ENCODE results near the gene TAPT1. TPM values are rescaled to one million over a fixed set of nuclear protein-coding genes. Genes with fewer than 3 reads are reported as not detected.
"Not testable (repeated sequence)": the region's sequence is repeated elsewhere in the genome, so short reads cannot be mapped to it uniquely, and the experiment has no call there.

The TAPT1 gene
- total RNA-seq (2022) (22.0 and 27.8 TPM in 2 replicates), Bru-seq, nascent RNA (percentile 75 among the genes with signal in this experiment), BruChase-seq, experiment 1, labeled RNA remaining after a 6-hour chase (percentile 60 among the genes with signal in this experiment), BruChase-seq, experiment 2, labeled RNA remaining after a 2-hour chase (percentile 64 among the genes with signal in this experiment)
- long read RNA-seq, full-length matches to known transcripts, result 40 of 60 reads
- long read RNA-seq, partial matches to known transcripts, result 2 of 60 reads
- long read RNA-seq, other reads (novel, unspliced or antisense), result 18 of 60 reads

- TF ChIP-seq CTCF (IDR thresholded peaks at IDR 0.05; ENCODE audit: unreplicated experiment), result no peak
- POLR2A ChIA-PET, result interaction anchor here (0.7 to 2.5 kb wide), 9 partner anchors 10 to 571 kb away, joined by 3 to 13 read pairs (median 4); partner anchors contain the start of gene FBXL5
- intact Hi-C loops (cut with micrococcal nuclease), result loop anchor here (2.0 kb wide), 1 partner anchor 35 kb away; no protein-coding TSS in a partner anchor
- no peaks in the 10 kb centered on the region for H3K9me3 Mint-ChIP-seq (ENCODE audit: unreplicated experiment)
- peak within 1 kb of the TSS; percentile 78 for H3K4me3 Mint-ChIP-seq (ENCODE audit: unreplicated experiment)
- peaks cover 8% of the 10 kb centered on the region for H3K36me3 Mint-ChIP-seq (ENCODE audit: insufficient read depth, unreplicated experiment)
- peak; percentile 66 for DNase-seq (ENCODE audit: unreplicated experiment)
- BruUV-seq (replicated peaks), result no TSS peak
- no peaks in the 10 kb centered on the region for H3K27me3 Mint-ChIP-seq (ENCODE audit: insufficient read depth, unreplicated experiment)
- peak within 1 kb of the TSS; percentile 88 for H3K27ac Mint-ChIP-seq (ENCODE audit: low read depth, unreplicated experiment)
- H3K4me1 Mint-ChIP-seq (ENCODE audit: insufficient read depth, unreplicated experiment), result peaks cover 27% of the 10 kb centered on the region
- CTCF ChIA-PET, result interaction anchor here (0.6 to 1.5 kb wide), 3 partner anchors 21 to 69 kb away, joined by 3 to 5 read pairs (median 5); no protein-coding TSS in a partner anchor
Measured at GRCh38 chr4:16225863-16226815, at the start of gene TAPT1. TAPT1 (minus strand) TSS chr4:16226471; CDS start chr4:16226457, 14 bp downstream.

- ChIA-PET CTCF (no interaction called here), POLR2A (no interaction called here)
- Mint-ChIP-seq H3K4me1 (ENCODE audit: insufficient read depth, unreplicated experiment) (peaks cover 7% of the 10 kb centered on the region), H3K4me3 (ENCODE audit: unreplicated experiment) (no peak overlapping the region), H3K27me3 (ENCODE audit: insufficient read depth, unreplicated experiment) (no peaks in the 10 kb centered on the region), H3K36me3 (ENCODE audit: insufficient read depth, unreplicated experiment) (peaks cover 4% of the 10 kb centered on the region), H3K27ac (ENCODE audit: low read depth, unreplicated experiment) (no peak overlapping the region), H3K9me3 (ENCODE audit: unreplicated experiment) (no peaks in the 10 kb centered on the region)
- DNase-seq (ENCODE audit: unreplicated experiment), result no peak
- BruUV-seq (replicated peaks), result no TSS peak
- intact Hi-C loops (cut with micrococcal nuclease), result no loop called here
- no peak for TF ChIP-seq CTCF (IDR thresholded peaks at IDR 0.05; ENCODE audit: unreplicated experiment)
Measured at GRCh38 chr4:16271411-16271810, 45.1 kb upstream of the TAPT1 start.

- intact Hi-C loops (cut with micrococcal nuclease), result no loop called here
- ChIA-PET CTCF (interaction anchor here (0.6 to 0.7 kb wide), 3 partner anchors 22 to 1203 kb away, joined by 3 to 4 read pairs (median 3); no protein-coding TSS in a partner anchor), POLR2A (no interaction called here)
- H3K36me3 Mint-ChIP-seq (ENCODE audit: insufficient read depth, unreplicated experiment), result peaks cover 4% of the 10 kb centered on the region
- H3K4me1 Mint-ChIP-seq (ENCODE audit: insufficient read depth, unreplicated experiment), result peaks cover 7% of the 10 kb centered on the region
- H3K4me3 Mint-ChIP-seq (ENCODE audit: unreplicated experiment), result no peak overlapping the region
- H3K27ac Mint-ChIP-seq (ENCODE audit: low read depth, unreplicated experiment), result peak overlapping the region; percentile 2
- H3K27me3 Mint-ChIP-seq (ENCODE audit: insufficient read depth, unreplicated experiment), result no peaks in the 10 kb centered on the region
- H3K9me3 Mint-ChIP-seq (ENCODE audit: unreplicated experiment), result no peaks in the 10 kb centered on the region
- no TSS peak for BruUV-seq (replicated peaks)
- DNase-seq (ENCODE audit: unreplicated experiment), result no peak
- TF ChIP-seq CTCF (IDR thresholded peaks at IDR 0.05; ENCODE audit: unreplicated experiment), result no peak
Measured at GRCh38 chr4:16270454-16271328, 44.4 kb upstream of the TAPT1 start.

- DNase-seq (ENCODE audit: unreplicated experiment), result peak; percentile 37
- H3K27me3 Mint-ChIP-seq (ENCODE audit: insufficient read depth, unreplicated experiment); H3K4me3 Mint-ChIP-seq (ENCODE audit: unreplicated experiment); BruUV-seq (replicated peaks); H3K36me3 Mint-ChIP-seq (ENCODE audit: insufficient read depth, unreplicated experiment); H3K9me3 Mint-ChIP-seq (ENCODE audit: unreplicated experiment); H3K4me1 Mint-ChIP-seq (ENCODE audit: insufficient read depth, unreplicated experiment): not testable (repeated sequence)
- intact Hi-C loops (cut with micrococcal nuclease), result loop anchor here (10.0 kb wide), 2 partner anchors 315 to 385 kb away; no protein-coding TSS in a partner anchor
- POLR2A ChIA-PET, result interaction anchor here (0.7 kb wide), 1 partner anchor 872 kb away, joined by 3 read pairs; no protein-coding TSS in a partner anchor
- CTCF ChIA-PET, result interaction anchor here (0.6 to 0.7 kb wide), 3 partner anchors 22 to 1204 kb away, joined by 3 to 4 read pairs (median 3); no protein-coding TSS in a partner anchor
- H3K27ac Mint-ChIP-seq (ENCODE audit: low read depth, unreplicated experiment), result peak overlapping the region; percentile 2
Measured at GRCh38 chr4:16269742-16270453, 43.6 kb upstream of the TAPT1 start.
